ENCODE results near the gene LRBA.

GRCh38 chr4:150586162-150586810, 428.8 kb downstream of the LRBA start:
- TF ChIP-seq POLR2AphosphoS5 (IDR thresholded peaks at IDR 0.05) = no peak
- TF ChIP-seq POLR2A (IDR thresholded peaks at IDR 0.05; ENCODE audit: low read depth) = no peak
